Measurements from ENCODE around the gene SLC2A1. TPM values are rescaled to one million over a fixed set of nuclear protein-coding genes. Genes with fewer than 3 reads are reported as not detected.
A peak's percentile ranks its signal among the peaks of the same experiment; 100 is the strongest.

Gene SLC2A1
- total and polyA plus RNA-seq, 2 of the 13 experiments (the other 11 are each of a cell fraction or from before 2014, with no cell fraction given) = 125 to 423 TPM

- TF ChIP-seq, protein P1, sequence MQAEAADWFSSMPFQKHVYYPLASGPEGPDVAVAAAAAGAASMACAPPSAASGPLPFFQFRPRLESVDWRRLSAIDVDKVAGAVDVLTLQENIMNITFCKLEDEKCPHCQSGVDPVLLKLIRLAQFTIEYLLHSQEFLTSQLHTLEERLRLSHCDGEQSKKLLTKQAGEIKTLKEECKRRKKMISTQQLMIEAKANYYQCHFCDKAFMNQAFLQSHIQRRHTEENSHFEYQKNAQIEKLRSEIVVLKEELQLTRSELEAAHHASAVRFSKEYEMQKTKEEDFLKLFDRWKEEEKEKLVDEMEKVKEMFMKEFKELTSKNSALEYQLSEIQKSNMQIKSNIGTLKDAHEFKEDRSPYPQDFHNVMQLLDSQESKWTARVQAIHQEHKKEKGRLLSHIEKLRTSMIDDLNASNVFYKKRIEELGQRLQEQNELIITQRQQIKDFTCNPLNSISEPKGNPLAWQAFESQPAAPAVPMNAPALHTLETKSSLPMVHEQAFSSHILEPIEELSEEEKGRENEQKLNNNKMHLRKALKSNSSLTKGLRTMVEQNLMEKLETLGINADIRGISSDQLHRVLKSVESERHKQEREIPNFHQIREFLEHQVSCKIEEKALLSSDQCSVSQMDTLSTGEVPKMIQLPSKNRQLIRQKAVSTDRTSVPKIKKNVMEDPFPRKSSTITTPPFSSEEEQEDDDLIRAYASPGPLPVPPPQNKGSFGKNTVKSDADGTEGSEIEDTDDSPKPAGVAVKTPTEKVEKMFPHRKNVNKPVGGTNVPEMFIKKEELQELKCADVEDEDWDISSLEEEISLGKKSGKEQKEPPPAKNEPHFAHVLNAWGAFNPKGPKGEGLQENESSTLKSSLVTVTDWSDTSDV (CRISPR knock-in tag; IDR thresholded peaks at IDR 0.05) = no peak
- TF ChIP-seq THAP11 (CRISPR knock-in tag; IDR thresholded peaks at IDR 0.05) (peak; percentile 32; the same call in 1 of the 2 replicates), ATF7 (IDR thresholded peaks at IDR 0.05) (no peak), ATF7 (CRISPR knock-in tag; IDR thresholded peaks at IDR 0.05) (no peak), ZNF446 (CRISPR knock-in tag; IDR thresholded peaks at IDR 0.05) (no peak), CEBPB (IDR thresholded peaks at IDR 0.05; ENCODE audit: borderline replicate concordance, low read depth, low read length) (peak; percentile 72), ZNF687 (CRISPR knock-in tag; IDR thresholded peaks at IDR 0.05) (no peak), FOXA3 (CRISPR knock-in tag; IDR thresholded peaks at IDR 0.05) (0 out of 2 replicates have a peak, but pooled peaks have one; percentile 10), CTCF (CRISPR knock-in tag; IDR thresholded peaks at IDR 0.05) (peak; percentile 85), KLF16 (CRISPR knock-in tag; IDR thresholded peaks at IDR 0.05) (0 out of 4 replicates have a peak, but pooled peaks of 1 of the 2 experiments have one; percentile 41), MEF2D (CRISPR knock-in tag; IDR thresholded peaks at IDR 0.05) (no peak), KAT8 (CRISPR knock-in tag; IDR thresholded peaks at IDR 0.05) (peak; percentile 29; the same call in 1 of the 2 replicates)
Measured at GRCh38 chr1:42913426-42914091, 45.1 kb downstream of the SLC2A1 start (continued).
